HepG2 (cell line): ENCODE measurements around the gene GCNT4. TPM values are rescaled to one million over a fixed set of nuclear protein-coding genes. Genes with fewer than 3 reads are reported as not detected.

Source experiments
- EZH2 ChIP-seq: conservative IDR thresholded peaks from 2 replicates; pipeline ENCODE4 v1.6.1; 2012; ENCODE audit warnings: mild to moderate bottlenecking, low read depth, low read length, moderate library complexity
- FOSL2 ChIP-seq: sonication (generic); formaldehyde crosslinking; IDR thresholded peaks from 2 replicates; pipeline ENCODE4 v1.4.0; 2020; ENCODE audit warnings: missing genetic modification reagents
- HNRNPLL ChIP-seq: fragments of 200-400 bp; formaldehyde crosslinking; IDR thresholded peaks from 2 replicates; pipeline ENCODE4 v1.6.1; 2017; ENCODE audit warnings: mild to moderate bottlenecking, low read depth, low read length; ENCODE audit not compliant: poor library complexity, severe bottlenecking
- MAFF ChIP-seq: IDR thresholded peaks from 2 replicates; pipeline ENCODE4 v1.6.1; 2011; ENCODE audit warnings: low read depth, low read length, improper control_type of control experiment
- NR2F1 ChIP-seq, 2 experiments: fragments of 450-650 bp in 1 of 2; formaldehyde crosslinking in 1 of 2; IDR thresholded peaks; 2 replicates each; pipeline versions ENCODE4 v1.5.0 to v1.6.1; 2016 to 2020; ENCODE audit warnings: mild to moderate bottlenecking in 1 of 2, missing compliant biosample characterization in 1 of 2, missing genetic modification reagents in 1 of 2, moderate library complexity in 1 of 2
- POLR2AphosphoS2 ChIP-seq: IDR thresholded peaks from 2 replicates; pipeline ENCODE4 v1.6.1; 2011; ENCODE audit warnings: low read depth, low read length, improper control_type of control experiment
- POLR2AphosphoS5 ChIP-seq: IDR thresholded peaks from 2 replicates; pipeline ENCODE4 v1.6.1; 2012; ENCODE audit warnings: low read depth, low read length
- RARA ChIP-seq: IDR thresholded peaks from 2 replicates; pipeline ENCODE4 v1.6.1; 2016; ENCODE audit warnings: missing genetic modification reagents, missing compliant biosample characterization
- SAFB2 ChIP-seq: sonication (generic); formaldehyde crosslinking; IDR thresholded peaks from 2 replicates; pipeline ENCODE4 v1.5.1; 2020; ENCODE audit warnings: missing genetic modification reagents, low read depth, mild to moderate bottlenecking, borderline replicate concordance
- SRF ChIP-seq: IDR thresholded peaks from 2 replicates; pipeline ENCODE4 v1.6.1; 2011; ENCODE audit warnings: mild to moderate bottlenecking, low read depth, low read length, moderate library complexity
- SRSF4 ChIP-seq: fragments of 200-400 bp; formaldehyde crosslinking; IDR thresholded peaks from one replicate; pipeline ENCODE4 v1.6.1; 2018; ENCODE audit warnings: mild to moderate bottlenecking, low read depth, low read length, moderate library complexity; ENCODE audit not compliant: poor library complexity, severe bottlenecking
- SYNCRIP ChIP-seq: fragments of 200-400 bp; formaldehyde crosslinking; IDR thresholded peaks from 2 replicates; pipeline ENCODE4 v1.6.1; 2018; ENCODE audit warnings: mild to moderate bottlenecking, low read depth, low read length; ENCODE audit not compliant: insufficient read depth
- ZC3H13 ChIP-seq: sonication (generic); formaldehyde crosslinking; IDR thresholded peaks from 2 replicates; pipeline ENCODE4 v1.8.1; 2023; ENCODE audit warnings: mild to moderate bottlenecking, missing genetic modification reagents, moderate library complexity
- ZMYM3 ChIP-seq: sonication (generic); formaldehyde crosslinking; IDR thresholded peaks from 2 replicates; pipeline ENCODE4 v1.5.1; 2020; ENCODE audit warnings: mild to moderate bottlenecking, missing genetic modification reagents
- ZNF546 ChIP-seq: sonication (generic); formaldehyde crosslinking; conservative IDR thresholded peaks from 2 replicates; pipeline ENCODE4 v1.8.1; 2023; ENCODE audit warnings: mild to moderate bottlenecking, missing genetic modification reagents
- ZNF577 ChIP-seq: sonication (generic); formaldehyde crosslinking; IDR thresholded peaks from 2 replicates; pipeline ENCODE4 v1.4.0; 2020; ENCODE audit warnings: mild to moderate bottlenecking, low read depth, missing genetic modification reagents, borderline replicate concordance
- ZNF616 ChIP-seq: sonication (generic); formaldehyde crosslinking; IDR thresholded peaks from 2 replicates; pipeline ENCODE4 v1.5.0; 2020; ENCODE audit warnings: low read depth, mild to moderate bottlenecking, missing genetic modification reagents
- ZNF672 ChIP-seq: sonication (generic); formaldehyde crosslinking; IDR thresholded peaks from 2 replicates; pipeline ENCODE4 v1.8.1; 2022; ENCODE audit warnings: missing genetic modification reagents
- ZNF773 ChIP-seq: sonication (generic); formaldehyde crosslinking; IDR thresholded peaks from 2 replicates; pipeline ENCODE4 v1.4.0; 2020; ENCODE audit warnings: missing genetic modification reagents, borderline replicate concordance
- ZNF816 ChIP-seq: sonication (generic); formaldehyde crosslinking; IDR thresholded peaks from 2 replicates; pipeline ENCODE4 v1.8.0; 2022; ENCODE audit warnings: missing genetic modification reagents, mild to moderate bottlenecking, borderline replicate concordance
- polyA plus RNA-seq, 8 experiments: library from polyadenylated mRNA; depleted of rRNA in 3 of 8; stranded (reverse) in 7 of 8; unstranded in 1 of 8; fragments of >200 nt; fragmentation: Illumina TruSeq in 4 of 8; extraction: Trizol in 4 of 8; gene quantifications; 2 replicates each; pipeline versions ENCODE4 v1.2.1 to v1.2.3, GENCODE V29; 2011 to 2016; ENCODE audit warnings: low read depth in 4 of 8, missing spikeins in 1 of 8, mixed read lengths in 1 of 8; ENCODE audit not compliant: insufficient read depth in 1 of 8
- total RNA-seq, 5 experiments: library from RNA; depleted of rRNA; stranded (reverse); fragments of >200 nt; fragmentation: Illumina TruSeq; extraction: Trizol; gene quantifications; 2 replicates each; pipeline ENCODE4 v1.2.3, GENCODE V29; 2016; ENCODE audit warnings: low read depth in 1 of 5
- TF ChIP-seq, protein P1 (sequence below): sonication (generic); formaldehyde crosslinking; IDR thresholded peaks from 2 replicates; pipeline ENCODE4 v1.4.0; 2020; ENCODE audit warnings: missing genetic modification reagents
- TF ChIP-seq, protein P2 (sequence below): sonication (generic); formaldehyde crosslinking; IDR thresholded peaks from 2 replicates; pipeline ENCODE4 v1.8.1; 2023; ENCODE audit warnings: mild to moderate bottlenecking, missing genetic modification reagents
- TF ChIP-seq, protein P3 (sequence below): sonication (generic); formaldehyde crosslinking; IDR thresholded peaks from 2 replicates; pipeline ENCODE4 v1.5.1; 2020; ENCODE audit warnings: missing genetic modification reagents, mild to moderate bottlenecking, borderline replicate concordance
- TF ChIP-seq, protein P4 (sequence below): sonication (generic); formaldehyde crosslinking; IDR thresholded peaks from 2 replicates; pipeline ENCODE4 v1.8.0; 2022; ENCODE audit warnings: missing genetic modification reagents, mild to moderate bottlenecking, inconsistent platforms, borderline replicate concordance

The GCNT4 gene
- total and polyA plus RNA-seq, 2 of the 13 experiments (the other 11 are each of a cell fraction or from before 2014, with no cell fraction given) = 0.22 to 0.38 TPM

DNA sequence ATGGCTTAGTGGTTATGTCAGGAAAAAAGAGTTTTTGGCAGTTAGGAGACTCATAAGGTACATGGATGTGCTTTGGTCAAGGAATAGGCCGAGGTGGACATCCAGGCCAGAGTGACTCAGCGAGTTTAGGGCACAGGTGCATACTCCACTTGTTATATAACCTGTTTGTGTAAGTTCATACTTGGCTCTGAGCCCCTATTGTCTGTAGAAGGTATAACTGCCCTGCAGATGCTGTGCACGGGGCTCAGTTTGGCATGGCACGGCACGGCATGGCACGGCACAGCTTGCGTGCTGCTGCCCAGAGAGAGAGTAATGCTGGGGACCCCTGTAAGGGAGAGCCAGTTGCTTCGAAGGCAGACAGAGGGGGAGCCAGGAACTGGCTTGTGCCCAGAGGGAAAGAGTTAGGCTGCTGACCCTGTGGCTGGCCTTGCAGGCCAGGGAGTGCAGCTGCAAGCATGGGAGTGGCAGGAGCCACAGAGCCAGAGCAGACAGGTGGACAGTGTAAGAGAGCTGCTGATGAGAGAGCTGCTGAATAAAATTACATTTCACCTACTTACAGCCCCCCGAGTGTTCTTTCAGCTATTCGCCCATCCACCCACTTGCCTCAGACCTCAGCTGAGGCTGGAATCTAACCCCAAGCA lies 32.2 kb downstream of the GCNT4 start (continued):
- TF ChIP-seq, protein P1, sequence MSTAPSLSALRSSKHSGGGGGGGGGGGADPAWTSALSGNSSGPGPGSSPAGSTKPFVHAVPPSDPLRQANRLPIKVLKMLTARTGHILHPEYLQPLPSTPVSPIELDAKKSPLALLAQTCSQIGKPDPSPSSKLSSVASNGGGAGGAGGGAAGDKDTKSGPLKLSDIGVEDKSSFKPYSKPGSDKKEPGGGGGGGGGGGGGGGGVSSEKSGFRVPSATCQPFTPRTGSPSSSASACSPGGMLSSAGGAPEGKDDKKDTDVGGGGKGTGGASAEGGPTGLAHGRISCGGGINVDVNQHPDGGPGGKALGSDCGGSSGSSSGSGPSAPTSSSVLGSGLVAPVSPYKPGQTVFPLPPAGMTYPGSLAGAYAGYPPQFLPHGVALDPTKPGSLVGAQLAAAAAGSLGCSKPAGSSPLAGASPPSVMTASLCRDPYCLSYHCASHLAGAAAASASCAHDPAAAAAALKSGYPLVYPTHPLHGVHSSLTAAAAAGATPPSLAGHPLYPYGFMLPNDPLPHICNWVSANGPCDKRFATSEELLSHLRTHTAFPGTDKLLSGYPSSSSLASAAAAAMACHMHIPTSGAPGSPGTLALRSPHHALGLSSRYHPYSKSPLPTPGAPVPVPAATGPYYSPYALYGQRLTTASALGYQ (CRISPR knock-in tag) = no peak
- TF ChIP-seq ZNF577 = no peak
- no peak for TF ChIP-seq POLR2AphosphoS2
- no peak for TF ChIP-seq ZMYM3
- TF ChIP-seq ZNF546 (CRISPR knock-in tag) = no peak
- TF ChIP-seq ZNF816 (CRISPR knock-in tag) = no peak
- no peak for TF ChIP-seq SRSF4
- TF ChIP-seq, protein P2, sequence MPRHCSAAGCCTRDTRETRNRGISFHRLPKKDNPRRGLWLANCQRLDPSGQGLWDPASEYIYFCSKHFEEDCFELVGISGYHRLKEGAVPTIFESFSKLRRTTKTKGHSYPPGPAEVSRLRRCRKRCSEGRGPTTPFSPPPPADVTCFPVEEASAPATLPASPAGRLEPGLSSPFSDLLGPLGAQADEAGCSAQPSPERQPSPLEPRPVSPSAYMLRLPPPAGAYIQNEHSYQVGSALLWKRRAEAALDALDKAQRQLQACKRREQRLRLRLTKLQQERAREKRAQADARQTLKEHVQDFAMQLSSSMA = no peak
- no peak for TF ChIP-seq POLR2AphosphoS5
- no peak for TF ChIP-seq NR2F1 (CRISPR knock-in tag; IDR thresholded peaks at IDR 0.05)
- no peak for TF ChIP-seq ZNF672 (CRISPR knock-in tag)
- peak; percentile 56; the same call in 1 of the 2 replicates for TF ChIP-seq RARA (CRISPR knock-in tag)
- peak; percentile 36; the same call in 1 of the 2 replicates for TF ChIP-seq MAFF
- no peak for TF ChIP-seq SYNCRIP
- TF ChIP-seq HNRNPLL = no peak
- TF ChIP-seq, protein P3, sequence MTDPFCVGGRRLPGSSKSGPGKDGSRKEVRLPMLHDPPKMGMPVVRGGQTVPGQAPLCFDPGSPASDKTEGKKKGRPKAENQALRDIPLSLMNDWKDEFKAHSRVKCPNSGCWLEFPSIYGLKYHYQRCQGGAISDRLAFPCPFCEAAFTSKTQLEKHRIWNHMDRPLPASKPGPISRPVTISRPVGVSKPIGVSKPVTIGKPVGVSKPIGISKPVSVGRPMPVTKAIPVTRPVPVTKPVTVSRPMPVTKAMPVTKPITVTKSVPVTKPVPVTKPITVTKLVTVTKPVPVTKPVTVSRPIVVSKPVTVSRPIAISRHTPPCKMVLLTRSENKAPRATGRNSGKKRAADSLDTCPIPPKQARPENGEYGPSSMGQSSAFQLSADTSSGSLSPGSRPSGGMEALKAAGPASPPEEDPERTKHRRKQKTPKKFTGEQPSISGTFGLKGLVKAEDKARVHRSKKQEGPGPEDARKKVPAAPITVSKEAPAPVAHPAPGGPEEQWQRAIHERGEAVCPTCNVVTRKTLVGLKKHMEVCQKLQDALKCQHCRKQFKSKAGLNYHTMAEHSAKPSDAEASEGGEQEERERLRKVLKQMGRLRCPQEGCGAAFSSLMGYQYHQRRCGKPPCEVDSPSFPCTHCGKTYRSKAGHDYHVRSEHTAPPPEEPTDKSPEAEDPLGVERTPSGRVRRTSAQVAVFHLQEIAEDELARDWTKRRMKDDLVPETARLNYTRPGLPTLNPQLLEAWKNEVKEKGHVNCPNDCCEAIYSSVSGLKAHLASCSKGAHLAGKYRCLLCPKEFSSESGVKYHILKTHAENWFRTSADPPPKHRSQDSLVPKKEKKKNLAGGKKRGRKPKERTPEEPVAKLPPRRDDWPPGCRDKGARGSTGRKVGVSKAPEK (CRISPR knock-in tag) = no peak
- TF ChIP-seq, protein P4, sequence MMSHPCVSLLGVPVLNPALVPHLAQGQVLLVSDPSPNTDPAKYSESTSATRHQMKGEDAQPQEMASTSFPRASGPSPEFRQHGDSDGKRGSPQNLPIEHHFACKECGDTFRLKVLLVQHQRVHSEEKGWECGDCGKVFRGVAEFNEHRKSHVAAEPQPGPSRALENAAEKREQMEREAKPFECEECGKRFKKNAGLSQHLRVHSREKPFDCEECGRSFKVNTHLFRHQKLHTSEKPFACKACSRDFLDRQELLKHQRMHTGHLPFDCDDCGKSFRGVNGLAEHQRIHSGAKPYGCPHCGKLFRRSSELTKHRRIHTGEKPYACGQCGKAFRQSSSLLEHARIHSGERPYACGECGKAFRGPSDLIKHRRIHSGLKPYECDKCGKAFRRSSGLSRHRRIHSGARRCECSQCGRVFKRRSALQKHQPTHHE = no peak
- TF ChIP-seq SRF = no peak
- peak; percentile 87 for TF ChIP-seq FOSL2 (CRISPR knock-in tag)
- TF ChIP-seq ZC3H13 (CRISPR knock-in tag) = no peak
- no peak for TF ChIP-seq ZNF616 (CRISPR knock-in tag)
- TF ChIP-seq SAFB2 = no peak
- TF ChIP-seq ZNF773 = no peak
- no peak for TF ChIP-seq EZH2
